Measurements from ENCODE around the gene ATP4B.

GRCh38 chr13:113670541-113670940 is 12.5 kb upstream of the ATP4B start:
- no peak for TF ChIP-seq CTCF (IDR thresholded peaks at IDR 0.05; ENCODE audit: extremely low read depth in 1 of 2, insufficient read depth in 1 of 2, low read depth in 1 of 2, low read length in 2 of 2)
- TF ChIP-seq EZH2 (IDR thresholded peaks at IDR 0.05; ENCODE audit: borderline replicate concordance, low read depth, low read length, severe bottlenecking) = no peak
- no peak for TF ChIP-seq POLR2A (IDR thresholded peaks at IDR 0.05; ENCODE audit: low read depth, low read length)
- TF ChIP-seq MAX (IDR thresholded peaks at IDR 0.05; ENCODE audit: insufficient read depth, insufficient read length) = no peak
- no peak for TF ChIP-seq GATA2 (IDR thresholded peaks at IDR 0.05; ENCODE audit: insufficient read depth, insufficient read length, low read depth, low read length)
- TF ChIP-seq POLR2AphosphoS5 (IDR thresholded peaks at IDR 0.05; ENCODE audit: insufficient read depth, low read depth, low read length) = no peak
- TF ChIP-seq JUN (IDR thresholded peaks at IDR 0.05; ENCODE audit: borderline replicate concordance, insufficient read depth, insufficient read length, low read depth) = no peak
- no peak for TF ChIP-seq FOS (IDR thresholded peaks at IDR 0.05; ENCODE audit: borderline replicate concordance, insufficient read depth, low read length)

All from endothelial cell of umbilical vein (primary cell).